H1 (cell line): Measurements from ENCODE around the gene OR5J2. TPM values are rescaled to one million over a fixed set of nuclear protein-coding genes. Genes with fewer than 3 reads are reported as not detected.

Source experiments
- CTCF ChIA-PET: fragments of 300-600 bp; sonication (Branson Sonifier 250); formaldehyde crosslinking; loops from one replicate; lab custom pipeline; 2021; ENCODE audit not compliant: partially characterized antibody; lab: Charles Lee
- POLR2A ChIA-PET: fragments of 300-600 bp; sonication (Branson Sonifier 250); formaldehyde crosslinking; loops from one replicate; lab custom pipeline; 2021; ENCODE audit warnings: inconsistent platforms; ENCODE audit not compliant: partially characterized antibody; lab: Charles Lee
- DNase-seq, 2 experiments: peaks; one replicate each; pipeline versions ENCODE4 v3.0.0 to v3.0.0-alpha.2; 2010 to 2022; ENCODE audit warnings: low spot score in 2 of 2, low read depth in 1 of 2, mixed read lengths in 1 of 2
- FAIRE-seq: peaks from 2 replicates; lab custom pipeline; 2011; peaks lifted over from hg19 to GRCh38; lab: Jason Lieb, UNC
- H2AFZ ChIP-seq: 2 replicates; pipeline ENCODE4 v1.8.1; 2012; ENCODE audit warnings: low read length, inconsistent platforms
- H2AK5ac ChIP-seq: 2 replicates; pipeline ENCODE4 v1.6.1; 2013; ENCODE audit warnings: low read depth, low read length
- H2BK120ac ChIP-seq: replicated peaks from 2 replicates; pipeline ENCODE3; 2013; ENCODE audit warnings: low read depth, low read length, inconsistent platforms
- H2BK12ac ChIP-seq: 2 replicates; pipeline ENCODE4 v1.6.1; 2013; ENCODE audit warnings: low read depth, low read length
- H2BK15ac ChIP-seq: 2 replicates; pipeline ENCODE4 v1.6.1; 2013; ENCODE audit warnings: low read length
- H2BK20ac ChIP-seq: 2 replicates; pipeline ENCODE4 v1.6.1; 2013; ENCODE audit warnings: low read length
- H2BK5ac ChIP-seq: 2 replicates; pipeline ENCODE4 v1.6.1; 2013; ENCODE audit warnings: low read depth, low read length
- H3K14ac ChIP-seq: 2 replicates; pipeline ENCODE4 v1.6.1; 2013; ENCODE audit warnings: inconsistent platforms; ENCODE audit not compliant: insufficient read length
- H3K18ac ChIP-seq: 2 replicates; pipeline ENCODE4 v1.6.1; 2013; ENCODE audit warnings: low read length; ENCODE audit errors: extremely low read depth
- H3K23ac ChIP-seq: 2 replicates; pipeline ENCODE4 v1.6.1; 2013; ENCODE audit warnings: inconsistent platforms; ENCODE audit not compliant: insufficient read length
- H3K23me2 ChIP-seq: 2 replicates; pipeline ENCODE4 v1.6.1; 2013; ENCODE audit warnings: low read depth, low read length
- H3K27ac ChIP-seq: 2 replicates; pipeline ENCODE4 v1.6.1; 2011; ENCODE audit warnings: low read depth, low read length, inconsistent platforms
- H3K27me3 ChIP-seq, 4 experiments: replicated peaks in 1 of 4; 1 replicate in 1 of 4; 2 replicates in 3 of 4; pipeline versions ENCODE4 v1.6.1 to v1.8.1; 2011 to 2013; ENCODE audit warnings: low read length in 3 of 4, mild to moderate bottlenecking in 3 of 4, inconsistent platforms in 2 of 4, mixed read lengths in 2 of 4, moderate library complexity in 1 of 4; ENCODE audit not compliant: control insufficient read depth in 3 of 4, insufficient read depth in 3 of 4; ENCODE audit errors: extremely low read depth in 1 of 4
- H3K36me3 ChIP-seq, 4 experiments: 2 replicates each; pipeline versions ENCODE4 v1.6.1 to v1.8.1; 2011 to 2013; ENCODE audit warnings: mild to moderate bottlenecking in 4 of 4, low read length in 3 of 4, moderate library complexity in 2 of 4, control low read depth in 1 of 4, inconsistent platforms in 1 of 4; ENCODE audit not compliant: insufficient read depth in 4 of 4, control insufficient read depth in 2 of 4
- H3K4ac ChIP-seq: replicated peaks from 2 replicates; pipeline ENCODE3; 2013; ENCODE audit warnings: low read length, low read depth, mixed read lengths, inconsistent platforms; ENCODE audit not compliant: insufficient read length
- H3K4me1 ChIP-seq, 4 experiments: replicated peaks in 1 of 4; 1 replicate in 1 of 4; 2 replicates in 3 of 4; pipeline versions ENCODE4 v1.6.1 to v1.8.1; 2011 to 2013; ENCODE audit warnings: low read length in 3 of 4, inconsistent platforms in 2 of 4, mixed read lengths in 1 of 4; ENCODE audit not compliant: insufficient read depth in 4 of 4, control insufficient read depth in 3 of 4
- H3K4me2 ChIP-seq, 2 experiments: 2 replicates each; pipeline versions ENCODE4 v1.6.1 to v1.8.1; 2011 to 2013; ENCODE audit warnings: low read depth in 2 of 2, low read length in 2 of 2, control low read depth in 1 of 2, inconsistent platforms in 1 of 2, mild to moderate bottlenecking in 1 of 2; ENCODE audit not compliant: insufficient read depth in 1 of 2
- H3K4me3 ChIP-seq, 4 experiments: fragments of 200-600, 300-600 bp in 1 of 4; sonication (generic), shearing (Covaris generic), sonication (Bioruptor Twin) in 1 of 4; 2 replicates each; pipeline versions ENCODE4 v1.5.1 to v1.8.1; 2011 to 2016; ENCODE audit warnings: low read length in 4 of 4, low read depth in 3 of 4, control low read depth in 2 of 4, inconsistent platforms in 2 of 4, mild to moderate bottlenecking in 2 of 4, mixed read lengths in 1 of 4, moderate library complexity in 1 of 4; ENCODE audit not compliant: insufficient read depth in 2 of 4; ENCODE audit errors: extremely low read depth in 1 of 4
- H3K56ac ChIP-seq: replicated peaks from 2 replicates; pipeline ENCODE3; 2013; ENCODE audit warnings: low read depth, mild to moderate bottlenecking, mixed read lengths, low read length, inconsistent platforms; ENCODE audit not compliant: insufficient read length
- H3K79me1 ChIP-seq: 2 replicates; pipeline ENCODE4 v1.6.1; 2013; ENCODE audit warnings: low read depth, low read length, control low read depth
- H3K79me2 ChIP-seq, 2 experiments: 2 replicates each; pipeline versions ENCODE4 v1.6.1 to v1.8.1; 2012 to 2013; ENCODE audit warnings: low read length in 2 of 2, mild to moderate bottlenecking in 2 of 2, inconsistent platforms in 1 of 2; ENCODE audit not compliant: insufficient read depth in 2 of 2, control insufficient read depth in 1 of 2
- H3K9ac ChIP-seq, 4 experiments: replicated peaks in 1 of 4; 1 replicate in 1 of 4; 2 replicates in 3 of 4; pipeline versions ENCODE4 v1.6.1 to v1.8.1; 2011 to 2013; ENCODE audit warnings: low read depth in 3 of 4, low read length in 3 of 4, control low read depth in 2 of 4, mild to moderate bottlenecking in 2 of 4, moderate library complexity in 2 of 4, inconsistent platforms in 1 of 4; ENCODE audit errors: extremely low read depth in 1 of 4
- H3K9me3 ChIP-seq, 2 experiments: 2 replicates each; pipeline versions ENCODE4 v1.6.1 to v1.8.1; 2012 to 2013; ENCODE audit warnings: mild to moderate bottlenecking in 2 of 2, moderate library complexity in 2 of 2, control low read depth in 1 of 2, inconsistent platforms in 1 of 2, low read depth in 1 of 2, low read length in 1 of 2, mixed read lengths in 1 of 2; ENCODE audit not compliant: insufficient read depth in 2 of 2
- H4K20me1 ChIP-seq, 2 experiments: replicated peaks in 1 of 2; 2 replicates each; pipeline versions ENCODE3 to v1.8.1; 2011 to 2013; ENCODE audit warnings: inconsistent platforms in 2 of 2, low read length in 2 of 2, mild to moderate bottlenecking in 1 of 2; ENCODE audit not compliant: insufficient read depth in 2 of 2, control insufficient read depth in 1 of 2
- H4K5ac ChIP-seq: 2 replicates; pipeline ENCODE4 v1.6.1; 2013; ENCODE audit warnings: low read length, low read depth, mixed read lengths, inconsistent platforms; ENCODE audit not compliant: insufficient read length
- H4K8ac ChIP-seq: 2 replicates; pipeline ENCODE4 v1.8.0; 2013; ENCODE audit warnings: mild to moderate bottlenecking, moderate library complexity, low read length, inconsistent platforms; ENCODE audit not compliant: insufficient read depth; ENCODE audit errors: extremely low read depth
- H4K91ac ChIP-seq: replicated peaks from 2 replicates; pipeline ENCODE3; 2013; ENCODE audit warnings: low read length, mixed read lengths, inconsistent platforms; ENCODE audit not compliant: insufficient read length
- ASH2L ChIP-seq: fragments of 200-600, 300-600 bp; sonication (generic); IDR thresholded peaks from one replicate; pipeline ENCODE4 v1.7.1; 2017; ENCODE audit warnings: low read length
- BACH1 ChIP-seq: IDR thresholded peaks from 2 replicates; pipeline ENCODE4 v1.6.1; 2012; ENCODE audit warnings: low read length, improper control_type of control experiment
- CBX8 ChIP-seq: fragments of 300-800, 300-1000 bp; sonication (generic); IDR thresholded peaks from 2 replicates; pipeline ENCODE4 v1.7.1; 2016; ENCODE audit warnings: low read depth, low read length, borderline replicate concordance
- E2F6 ChIP-seq: IDR thresholded peaks from 2 replicates; pipeline ENCODE4 v1.6.1; 2012; ENCODE audit warnings: inconsistent platforms
- JUN ChIP-seq: IDR thresholded peaks from 2 replicates; pipeline ENCODE4 v1.6.1; 2011; ENCODE audit warnings: low read depth, mild to moderate bottlenecking, improper control_type of control experiment, low read length
- MAFK ChIP-seq: IDR thresholded peaks from 2 replicates; pipeline ENCODE4 v1.6.1; 2012; ENCODE audit warnings: low read depth, mild to moderate bottlenecking, improper control_type of control experiment, low read length
- POU5F1 ChIP-seq: IDR thresholded peaks from 2 replicates; pipeline ENCODE4 v1.6.1; 2011; ENCODE audit warnings: low read depth, mild to moderate bottlenecking, low read length, moderate library complexity
- TAF1 ChIP-seq: IDR thresholded peaks from 2 replicates; pipeline ENCODE4 v1.6.1; 2011; ENCODE audit warnings: mild to moderate bottlenecking, low read depth, low read length
- TEAD4 ChIP-seq: IDR thresholded peaks from 2 replicates; pipeline ENCODE4 v1.6.1; 2012; ENCODE audit warnings: low read depth, low read length, inconsistent platforms, mixed read lengths
- ZNF274 ChIP-seq: IDR thresholded peaks from 2 replicates; pipeline ENCODE4 v1.7.0; 2012; ENCODE audit warnings: low read length, borderline replicate concordance; ENCODE audit errors: extremely low read depth
- WGBS, 2 experiments: shearing (Covaris generic) in 1 of 2; methylation state at CpG; one replicate each; pipeline versions ENCODE4 v1.1.6 to v1.1.7; 2013 to 2015; ENCODE audit warnings: low lambda C conversion rate in 2 of 2, mixed read lengths in 2 of 2, inconsistent platforms in 1 of 2, low coverage in 1 of 2, missing lambda C conversion rate in 1 of 2; ENCODE audit not compliant: insufficient replicate concordance in 2 of 2, insufficient coverage in 1 of 2, insufficient read length in 1 of 2; ENCODE audit errors: extremely low coverage in 1 of 2, missing lambda C conversion rate in 1 of 2; 5-methylcytosine and 5-hydroxymethylcytosine counted together
- polyA plus RNA-seq, 7 experiments: library from polyadenylated mRNA; depleted of rRNA in 3 of 7; stranded (reverse) in 5 of 7; unstranded in 2 of 7; fragments of >200 nt in 5 of 7; fragments of 200-250 nt in 2 of 7; gene quantifications; 1 replicate in 5 of 7; 2 replicates in 1 of 7; 4 replicates in 1 of 7; pipeline versions ENCODE4 v1.2.1 to v1.2.3, GENCODE V29; 2011 to 2013; ENCODE audit warnings: missing spikeins in 2 of 7, mixed read lengths in 2 of 7
- total RNA-seq: library from RNA; stranded (reverse); fragmentation: NEBNext Ultra II Directional; extraction: Animal tissue kit (Norgen Biotek cat#: 25700); gene quantifications from 2 replicates; pipeline ENCODE4 v1.2.1, GENCODE V29; 2021
- TF ChIP-seq, protein P1 (sequence below), 3 experiments: IDR thresholded peaks; 1 replicate in 2 of 3; 2 replicates in 1 of 3; pipeline versions ENCODE4 v1.5.1 to v1.6.1; 2011; ENCODE audit warnings: low read length in 3 of 3, mild to moderate bottlenecking in 3 of 3, inconsistent platforms in 2 of 3, low read depth in 1 of 3, moderate library complexity in 1 of 3; ENCODE audit not compliant: insufficient read depth in 1 of 3; ENCODE audit errors: control extremely low read depth in 1 of 3

OR5J2 gene
- total and polyA plus RNA-seq, 2 of the 8 experiments (the other 6 are each of a cell fraction or from before 2014, with no cell fraction given): not detected

GRCh38 chr11:56172256-56172830, 4.1 kb upstream of the OR5J2 start:
- Histone ChIP-seq H4K20me1 (no peaks in the 10 kb centered on the region), H2BK5ac (no peak overlapping the region), H2BK12ac (no peak overlapping the region), H2AFZ (peak overlapping the region; percentile 18; the same call in 1 of the 2 replicates), H3K27ac (no peak overlapping the region), H2AK5ac (no peak overlapping the region), H3K56ac (no peak overlapping the region), H3K27me3 (peaks cover 0 to 1% (median 0%) of the 10 kb centered on the region in 4 experiments; a peak in 1 of 7 replicates), H2BK20ac (no peak overlapping the region), H3K18ac (no peak overlapping the region), H3K36me3 (no peaks in the 10 kb centered on the region), H3K4ac (no peak overlapping the region), H4K8ac (no peak overlapping the region), H3K4me2 (no peak overlapping the region), H3K23ac (no peak overlapping the region), H3K4me1 (no peaks in the 10 kb centered on the region), H3K9me3 (no peaks in the 10 kb centered on the region), H3K4me3 (no peak overlapping the region), H3K79me2 (no peaks in the 10 kb centered on the region), H4K91ac (no peak overlapping the region), H3K23me2 (no peaks in the 10 kb centered on the region), H3K79me1 (no peaks in the 10 kb centered on the region), H4K5ac (no peak overlapping the region), H3K9ac (no peak overlapping the region), H2BK15ac (no peak overlapping the region), H3K14ac (no peak overlapping the region), H2BK120ac (no peak overlapping the region)
- CTCF ChIA-PET: no interaction called here
- FAIRE-seq (no peak), DNase-seq (no peak)
- POLR2A ChIA-PET: no interaction called here
- 92% methylated on average over 3 of the region's 3 CpGs; no CpG with 5 or more reads in 1 of the 2 experiments for WGBS, 2 experiments
- TF ChIP-seq ZNF274: no peak
- TF ChIP-seq JUN: no peak
- TF ChIP-seq E2F6: no peak
- no peak for TF ChIP-seq ASH2L
- no peak for TF ChIP-seq TEAD4
- no peak for TF ChIP-seq BACH1
- no peak for TF ChIP-seq MAFK
- TF ChIP-seq CBX8: no peak
- TF ChIP-seq TAF1: no peak
- TF ChIP-seq POU5F1: no peak
- TF ChIP-seq, protein P1, sequence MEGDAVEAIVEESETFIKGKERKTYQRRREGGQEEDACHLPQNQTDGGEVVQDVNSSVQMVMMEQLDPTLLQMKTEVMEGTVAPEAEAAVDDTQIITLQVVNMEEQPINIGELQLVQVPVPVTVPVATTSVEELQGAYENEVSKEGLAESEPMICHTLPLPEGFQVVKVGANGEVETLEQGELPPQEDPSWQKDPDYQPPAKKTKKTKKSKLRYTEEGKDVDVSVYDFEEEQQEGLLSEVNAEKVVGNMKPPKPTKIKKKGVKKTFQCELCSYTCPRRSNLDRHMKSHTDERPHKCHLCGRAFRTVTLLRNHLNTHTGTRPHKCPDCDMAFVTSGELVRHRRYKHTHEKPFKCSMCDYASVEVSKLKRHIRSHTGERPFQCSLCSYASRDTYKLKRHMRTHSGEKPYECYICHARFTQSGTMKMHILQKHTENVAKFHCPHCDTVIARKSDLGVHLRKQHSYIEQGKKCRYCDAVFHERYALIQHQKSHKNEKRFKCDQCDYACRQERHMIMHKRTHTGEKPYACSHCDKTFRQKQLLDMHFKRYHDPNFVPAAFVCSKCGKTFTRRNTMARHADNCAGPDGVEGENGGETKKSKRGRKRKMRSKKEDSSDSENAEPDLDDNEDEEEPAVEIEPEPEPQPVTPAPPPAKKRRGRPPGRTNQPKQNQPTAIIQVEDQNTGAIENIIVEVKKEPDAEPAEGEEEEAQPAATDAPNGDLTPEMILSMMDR (IDR thresholded peaks at IDR 0.05; ENCODE audit: control extremely low read depth in 1 of 3, insufficient read depth in 1 of 3, low read depth in 1 of 3, low read length in 3 of 3): no peak
